Muscle of back (tissue), 10 donors: ENCODE results near the gene EEF1A2. TPM values are rescaled to one million over a fixed set of nuclear protein-coding genes. Genes with fewer than 3 reads are reported as not detected.

Experiments
- polyA plus RNA-seq, 10 donors: library from polyadenylated mRNA; unstranded; fragments of 120-200 nt; gene quantifications; one replicate each; pipeline ENCODE4 v1.2.1, GENCODE V29; 2013; ENCODE audit not compliant: insufficient read length in 10 of 10

EEF1A2 gene
- polyA plus RNA-seq, 10 donors = 401 to 971 (median 772) TPM

Other genes with a start within 250 kb of the EEF1A2 start
- gene NKAIN4, start 244.6 kb downstream of the EEF1A2 start, polyA plus RNA-seq = 10 to 100 TPM; 18.3 to 37.7 (median 25.6) TPM
- gene ARFGAP1, start 226.3 kb downstream of the EEF1A2 start, polyA plus RNA-seq = 100 to 1,000 TPM in 1 of 10 donors, 10 to 100 TPM in 9; 46.5 to 107 (median 68.9) TPM
- 10 to 100 TPM in 2 of 10 donors, 1 to 10 TPM in 8; 4.2 to 17.0 (median 8.0) TPM for gene COL20A1, start 205.9 kb downstream of the EEF1A2 start, polyA plus RNA-seq
- gene CHRNA4, start 137.7 kb downstream of the EEF1A2 start, polyA plus RNA-seq = 1 to 10 TPM in 3 of 10 donors, under 1 TPM in 7; 0.14 to 1.5 (median 0.61) TPM
- gene KCNQ2, start 26.4 kb downstream of the EEF1A2 start, polyA plus RNA-seq = 1 to 10 TPM; 2.6 to 8.1 (median 4.3) TPM
- gene PPDPF, start 21.7 kb upstream of the EEF1A2 start, polyA plus RNA-seq = 100 to 1,000 TPM; 138 to 325 (median 206) TPM
- gene PTK6, start 38.3 kb upstream of the EEF1A2 start, polyA plus RNA-seq = under 1 TPM; 0.15 to 0.50 (median 0.32) TPM
- under 1 TPM in 1 of 10 donors, not detected in 9; 0.23 TPM for gene SRMS, start 48.7 kb upstream of the EEF1A2 start, polyA plus RNA-seq
- gene FNDC11, start 55.1 kb upstream of the EEF1A2 start, polyA plus RNA-seq = under 1 TPM in 7 of 10 donors, not detected in 3; 0.12 to 0.36 (median 0.24) TPM
- 10 to 100 TPM in 1 of 10 donors, 1 to 10 TPM in 9; 5.2 to 11.1 (median 6.8) TPM for gene HELZ2, start 75.2 kb upstream of the EEF1A2 start, polyA plus RNA-seq
- gene GMEB2, start 128.0 kb upstream of the EEF1A2 start, polyA plus RNA-seq = 1 to 10 TPM; 5.3 to 9.3 (median 7.3) TPM
- 10 to 100 TPM in 9 of 10 donors, 1 to 10 TPM in 1; 8.8 to 37.1 (median 16.1) TPM for gene STMN3, start 154.3 kb upstream of the EEF1A2 start, polyA plus RNA-seq
- gene RTEL1, start 159.2 kb upstream of the EEF1A2 start, polyA plus RNA-seq = 10 to 100 TPM in 7 of 10 donors, 1 to 10 TPM in 3; 6.0 to 17.7 (median 11.1) TPM
- 1 to 10 TPM in 4 of 10 donors, under 1 TPM in 6; 0.22 to 3.0 (median 0.87) TPM for gene TNFRSF6B, start 197.6 kb upstream of the EEF1A2 start, polyA plus RNA-seq
- 10 to 100 TPM; 20.1 to 28.2 (median 25.6) TPM for gene ARFRP1, start 208.9 kb upstream of the EEF1A2 start, polyA plus RNA-seq
- gene ZGPAT, start 209.0 kb upstream of the EEF1A2 start, polyA plus RNA-seq = 10 to 100 TPM; 10.5 to 15.1 (median 12.9) TPM
- gene LIME1, start 237.6 kb upstream of the EEF1A2 start, polyA plus RNA-seq = 1 to 10 TPM; 1.9 to 9.7 (median 4.5) TPM
- gene SLC2A4RG, start 240.7 kb upstream of the EEF1A2 start, polyA plus RNA-seq = 100 to 1,000 TPM in 9 of 10 donors, 10 to 100 TPM in 1; 88.5 to 165 (median 112) TPM